WTC11 (cell line): ENCODE data around the gene VPS8. TPM values are rescaled to one million over a fixed set of nuclear protein-coding genes. Genes with fewer than 3 reads are reported as not detected.

Experiments
- ATAC-seq: fragments of 200-7000 bp; cut with Tn5 transposase; 2 replicates; pipeline ENCODE4 v1.10.0; 2021; ENCODE audit warnings: mild to moderate bottlenecking, moderate library complexity
- CTCF ChIA-PET: fragments of 300-600 bp; sonication (Branson Sonifier 250); formaldehyde crosslinking; loops from one replicate; lab custom pipeline; 2021; ENCODE audit warnings: antibody characterized with exemption; lab: Charles Lee
- POLR2A ChIA-PET: fragments of 350-600 bp; sonication (Branson Sonifier 250); formaldehyde crosslinking; loops from one replicate; lab custom pipeline; 2021; ENCODE audit warnings: antibody characterized with exemption; lab: Charles Lee
- DNase-seq: peaks from one replicate; pipeline ENCODE4 v3.0.0; 2021; ENCODE audit warnings: low spot score
- H3K27ac Mint-ChIP-seq: 2 replicates; pipeline ENCODE4 v1.8.0; 2021; ENCODE audit warnings: mixed read lengths
- H3K27me3 Mint-ChIP-seq: 2 replicates; pipeline ENCODE4 v1.8.0; 2021; ENCODE audit warnings: low read depth, mild to moderate bottlenecking, moderate library complexity, mixed read lengths
- H3K36me3 Mint-ChIP-seq: 2 replicates; pipeline ENCODE4 v1.8.0; 2021; ENCODE audit warnings: mixed read lengths
- H3K4me1 Mint-ChIP-seq: 2 replicates; pipeline ENCODE4 v1.8.0; 2022; ENCODE audit warnings: mixed read lengths
- H3K4me3 Mint-ChIP-seq: 2 replicates; pipeline ENCODE4 v1.8.0; 2021; ENCODE audit warnings: mild to moderate bottlenecking, moderate library complexity, mixed read lengths
- H3K9me3 Mint-ChIP-seq: 2 replicates; pipeline ENCODE4 v1.8.0; 2021; ENCODE audit warnings: mixed read lengths
- ATF1 ChIP-seq: sonication (generic); formaldehyde crosslinking; IDR thresholded peaks from 2 replicates; pipeline ENCODE4 v1.8.1; 2023; ENCODE audit warnings: mild to moderate bottlenecking, moderate library complexity, missing genetic modification reagents
- CBFB ChIP-seq: sonication (generic); formaldehyde crosslinking; IDR thresholded peaks from 2 replicates; pipeline ENCODE4 v1.8.1; 2022; ENCODE audit warnings: mild to moderate bottlenecking, low read depth, missing genetic modification reagents
- CREM ChIP-seq: sonication (generic); formaldehyde crosslinking; IDR thresholded peaks from 2 replicates; pipeline ENCODE4 v1.8.1; 2022; ENCODE audit warnings: mild to moderate bottlenecking, missing genetic modification reagents, moderate library complexity
- ELF4 ChIP-seq: sonication (generic); formaldehyde crosslinking; IDR thresholded peaks from 2 replicates; pipeline ENCODE4 v1.8.1; 2022; ENCODE audit warnings: low read depth, mild to moderate bottlenecking, moderate library complexity, missing genetic modification reagents
- GTF2I ChIP-seq: fragments of 250-450 bp; sonication (Bioruptor Pico); conservative IDR thresholded peaks from 2 replicates; pipeline ENCODE4 v1.4.0; 2021; ENCODE audit warnings: mild to moderate bottlenecking
- MXD4 ChIP-seq: fragments of 250-450 bp; sonication (Bioruptor Pico); IDR thresholded peaks from 2 replicates; pipeline ENCODE4 v1.8.0; 2021; ENCODE audit warnings: mild to moderate bottlenecking, moderate library complexity, borderline replicate concordance
- MYBL2 ChIP-seq: sonication (generic); formaldehyde crosslinking; IDR thresholded peaks from 2 replicates; pipeline ENCODE4 v1.8.1; 2023; ENCODE audit warnings: mild to moderate bottlenecking, moderate library complexity, missing genetic modification reagents
- NFATC4 ChIP-seq: fragments of 250-450 bp; sonication (Bioruptor Pico); IDR thresholded peaks from 2 replicates; pipeline ENCODE4 v1.9.0; 2021; ENCODE audit warnings: mild to moderate bottlenecking
- RELA ChIP-seq: sonication (generic); formaldehyde crosslinking; IDR thresholded peaks from 2 replicates; pipeline ENCODE4 v1.8.1; 2022; ENCODE audit warnings: missing genetic modification reagents, mild to moderate bottlenecking, borderline replicate concordance
- SOX15 ChIP-seq: fragments of 250-450 bp; sonication (Bioruptor Pico); IDR thresholded peaks from 2 replicates; pipeline ENCODE4 v1.9.0; 2021; ENCODE audit warnings: mild to moderate bottlenecking
- SP1 ChIP-seq: sonication (generic); formaldehyde crosslinking; conservative IDR thresholded peaks from 2 replicates; pipeline ENCODE4 v1.8.1; 2022; ENCODE audit warnings: missing genetic modification reagents
- TCF7 ChIP-seq: sonication (generic); formaldehyde crosslinking; IDR thresholded peaks from 2 replicates; pipeline ENCODE4 v1.8.0; 2022; ENCODE audit warnings: mild to moderate bottlenecking, low read depth, missing genetic modification reagents, moderate library complexity
- TEAD1 ChIP-seq: sonication (generic); formaldehyde crosslinking; IDR thresholded peaks from 2 replicates; pipeline ENCODE4 v1.8.0; 2022; ENCODE audit warnings: mild to moderate bottlenecking, missing genetic modification reagents
- TP53 ChIP-seq: sonication (generic); formaldehyde crosslinking; IDR thresholded peaks from 2 replicates; pipeline ENCODE4 v1.8.1; 2023; ENCODE audit warnings: mild to moderate bottlenecking, missing genetic modification reagents
- ZNF121 ChIP-seq: sonication (generic); formaldehyde crosslinking; IDR thresholded peaks from 2 replicates; pipeline ENCODE4 v1.8.0; 2023; ENCODE audit warnings: missing genetic modification reagents
- ZNF138 ChIP-seq: sonication (generic); formaldehyde crosslinking; conservative IDR thresholded peaks from 2 replicates; pipeline ENCODE4 v1.8.1; 2022; ENCODE audit warnings: mild to moderate bottlenecking, moderate library complexity, missing genetic modification reagents
- ZNF219 ChIP-seq: sonication (generic); formaldehyde crosslinking; IDR thresholded peaks from 2 replicates; pipeline ENCODE4 v1.8.0; 2023; ENCODE audit warnings: missing genetic modification reagents, mild to moderate bottlenecking, borderline replicate concordance
- ZNF532 ChIP-seq: fragments of 250-450 bp; sonication (Bioruptor Pico); IDR thresholded peaks from 2 replicates; pipeline ENCODE4 v1.9.0; 2021; ENCODE audit warnings: mild to moderate bottlenecking, borderline replicate concordance
- total RNA-seq: library from RNA; stranded (reverse); gene quantifications from 3 replicates; pipeline ENCODE4 v1.2.3, GENCODE V29; 2021
- TF ChIP-seq, protein P1 (sequence below): fragments of 250-450 bp; sonication (Bioruptor Pico); IDR thresholded peaks from 2 replicates; pipeline ENCODE4 v1.9.0; 2021; ENCODE audit warnings: mild to moderate bottlenecking
- TF ChIP-seq, protein P2 (sequence below): sonication (generic); formaldehyde crosslinking; IDR thresholded peaks from 2 replicates; pipeline ENCODE4 v1.8.1; 2022; ENCODE audit warnings: mild to moderate bottlenecking, moderate library complexity, missing genetic modification reagents

Gene VPS8
- total RNA-seq, 1 experiment from 2014 or later = 44.9 TPM

DNA sequence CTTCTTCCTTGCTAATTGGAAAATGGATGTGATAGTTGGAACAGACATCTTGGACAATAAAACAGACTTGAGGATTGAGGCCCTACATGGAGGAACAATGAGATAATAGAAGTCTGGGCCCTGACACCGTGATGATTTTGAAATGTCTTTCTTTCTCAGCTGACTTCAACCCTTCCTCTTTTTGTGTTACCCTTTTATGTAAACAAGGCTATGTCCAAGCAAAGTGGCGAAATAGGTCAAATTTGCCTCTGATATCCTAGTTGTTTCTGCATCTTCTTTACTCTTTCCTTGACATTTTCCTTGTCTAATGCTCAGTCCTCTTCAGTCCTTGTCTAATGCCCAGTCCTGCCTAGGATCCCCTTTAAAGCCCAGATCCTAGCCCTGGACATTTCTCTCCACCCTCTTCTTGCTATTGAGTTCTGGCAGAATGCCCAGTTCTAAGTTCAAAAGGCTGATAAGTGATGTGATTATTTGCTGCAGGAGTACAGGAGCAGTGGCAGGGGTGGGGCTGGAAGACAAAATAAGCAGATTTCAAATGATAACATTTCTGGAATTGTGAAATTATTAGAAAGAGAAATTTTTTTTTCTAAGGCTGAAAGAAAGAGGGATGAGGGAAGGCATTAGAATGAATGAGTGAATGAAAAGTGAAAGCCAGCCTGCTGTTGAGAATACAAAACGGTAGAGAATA lies 6.5 kb upstream of the VPS8 start:
- H3K27ac Mint-ChIP-seq = no peak overlapping the region
- no peak for DNase-seq
- ChIA-PET CTCF (interaction anchor here (1.9 to 3.3 kb wide), 2 partner anchors 27 to 244 kb away, joined by 6 to 17 read pairs; partner anchors contain the start of gene EPHB3), POLR2A (interaction anchor here (0.6 kb wide), 1 partner anchor 69 kb away, joined by 5 read pairs; no protein-coding TSS in a partner anchor)
- H3K4me3 Mint-ChIP-seq = no peak overlapping the region
- no peaks in the 10 kb centered on the region for H3K27me3 Mint-ChIP-seq
- TF ChIP-seq ZNF219 (CRISPR knock-in tag) (no peak), CREM (no peak), CBFB (CRISPR knock-in tag) (no peak), ELF4 (CRISPR knock-in tag) (no peak), TP53 (CRISPR knock-in tag) (no peak), SOX15 (CRISPR knock-in tag) (no peak), SP1 (no peak), TCF7 (no peak), RELA (CRISPR knock-in tag) (no peak), MYBL2 (CRISPR knock-in tag) (no peak), TEAD1 (no peak), MXD4 (CRISPR knock-in tag) (no peak), GTF2I (CRISPR knock-in tag) (no peak), ZNF121 (no peak), NFATC4 (no peak), ZNF532 (CRISPR knock-in tag) (no peak), ATF1 (CRISPR knock-in tag) (no peak), ZNF138 (no peak)
- TF ChIP-seq, protein P1, sequence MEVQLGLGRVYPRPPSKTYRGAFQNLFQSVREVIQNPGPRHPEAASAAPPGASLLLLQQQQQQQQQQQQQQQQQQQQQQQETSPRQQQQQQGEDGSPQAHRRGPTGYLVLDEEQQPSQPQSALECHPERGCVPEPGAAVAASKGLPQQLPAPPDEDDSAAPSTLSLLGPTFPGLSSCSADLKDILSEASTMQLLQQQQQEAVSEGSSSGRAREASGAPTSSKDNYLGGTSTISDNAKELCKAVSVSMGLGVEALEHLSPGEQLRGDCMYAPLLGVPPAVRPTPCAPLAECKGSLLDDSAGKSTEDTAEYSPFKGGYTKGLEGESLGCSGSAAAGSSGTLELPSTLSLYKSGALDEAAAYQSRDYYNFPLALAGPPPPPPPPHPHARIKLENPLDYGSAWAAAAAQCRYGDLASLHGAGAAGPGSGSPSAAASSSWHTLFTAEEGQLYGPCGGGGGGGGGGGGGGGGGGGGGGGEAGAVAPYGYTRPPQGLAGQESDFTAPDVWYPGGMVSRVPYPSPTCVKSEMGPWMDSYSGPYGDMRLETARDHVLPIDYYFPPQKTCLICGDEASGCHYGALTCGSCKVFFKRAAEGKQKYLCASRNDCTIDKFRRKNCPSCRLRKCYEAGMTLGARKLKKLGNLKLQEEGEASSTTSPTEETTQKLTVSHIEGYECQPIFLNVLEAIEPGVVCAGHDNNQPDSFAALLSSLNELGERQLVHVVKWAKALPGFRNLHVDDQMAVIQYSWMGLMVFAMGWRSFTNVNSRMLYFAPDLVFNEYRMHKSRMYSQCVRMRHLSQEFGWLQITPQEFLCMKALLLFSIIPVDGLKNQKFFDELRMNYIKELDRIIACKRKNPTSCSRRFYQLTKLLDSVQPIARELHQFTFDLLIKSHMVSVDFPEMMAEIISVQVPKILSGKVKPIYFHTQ = no peak
- TF ChIP-seq, protein P2, sequence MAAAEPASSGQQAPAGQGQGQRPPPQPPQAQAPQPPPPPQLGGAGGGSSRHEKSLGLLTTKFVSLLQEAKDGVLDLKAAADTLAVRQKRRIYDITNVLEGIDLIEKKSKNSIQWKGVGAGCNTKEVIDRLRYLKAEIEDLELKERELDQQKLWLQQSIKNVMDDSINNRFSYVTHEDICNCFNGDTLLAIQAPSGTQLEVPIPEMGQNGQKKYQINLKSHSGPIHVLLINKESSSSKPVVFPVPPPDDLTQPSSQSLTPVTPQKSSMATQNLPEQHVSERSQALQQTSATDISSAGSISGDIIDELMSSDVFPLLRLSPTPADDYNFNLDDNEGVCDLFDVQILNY (CRISPR knock-in tag) = no peak
- no peaks in the 10 kb centered on the region for H3K4me1 Mint-ChIP-seq
- ATAC-seq = no peak
- H3K9me3 Mint-ChIP-seq = no peaks in the 10 kb centered on the region
- no peaks in the 10 kb centered on the region for H3K36me3 Mint-ChIP-seq
